BJ (cell line): Measurements from ENCODE around the gene INSR. TPM values are rescaled to one million over a fixed set of nuclear protein-coding genes. Genes with fewer than 3 reads are reported as not detected.

Source experiments
- CTCF ChIA-PET: fragments of 350-600 bp; formaldehyde crosslinking; extraction: SDS; loops from one replicate; lab custom pipeline; 2021; ENCODE audit warnings: antibody characterized with exemption, inconsistent platforms; lab: Yijun Ruan, JAX
- POLR2A ChIA-PET: fragments of 300-600 bp; sonication (Branson Sonifier 250); formaldehyde crosslinking; extraction: SDS; loops from one replicate; lab custom pipeline; 2021; ENCODE audit warnings: antibody characterized with exemption; lab: Charles Lee
- DNase-seq: peaks from one replicate; pipeline ENCODE4 v3.0.0-alpha.2; 2011; ENCODE audit warnings: low read depth
- H3K27me3 ChIP-seq: 2 replicates; pipeline ENCODE4 v1.6.0; 2011; ENCODE audit warnings: low read length; ENCODE audit not compliant: control insufficient read depth, insufficient read depth
- H3K36me3 ChIP-seq: 2 replicates; pipeline ENCODE4 v1.5.1; 2011; ENCODE audit warnings: low read length; ENCODE audit not compliant: control insufficient read depth, insufficient read depth
- H3K4me3 ChIP-seq: 2 replicates; pipeline ENCODE4 v1.5.1; 2011; ENCODE audit warnings: low read depth, mild to moderate bottlenecking, control low read depth, low read length
- CTCF ChIP-seq: IDR thresholded peaks from 2 replicates; pipeline ENCODE4 v1.5.1; 2011; ENCODE audit warnings: low read depth, mild to moderate bottlenecking, control low read depth, inconsistent platforms, low read length, moderate library complexity; ENCODE audit not compliant: insufficient read depth
- polyA plus RNA-seq: library from polyadenylated mRNA; depleted of rRNA; stranded (reverse); fragments of >200 nt; gene quantifications from 2 replicates; pipeline ENCODE4 v1.2.3, GENCODE V29; 2011

The INSR gene
- polyA plus RNA-seq, 1 experiment, result 5.7 TPM

- CTCF ChIA-PET, result no interaction called here
- DNase-seq, result no peak
- Histone ChIP-seq H3K4me3 (no peak overlapping the region), H3K27me3 (no peaks in the 10 kb centered on the region), H3K36me3 (peaks cover 34% of the 10 kb centered on the region)
- POLR2A ChIA-PET, result no interaction called here
- TF ChIP-seq CTCF, result no peak
Observed at GRCh38 chr19:7074705-7075282, 219.4 kb downstream of the INSR start.

DNA sequence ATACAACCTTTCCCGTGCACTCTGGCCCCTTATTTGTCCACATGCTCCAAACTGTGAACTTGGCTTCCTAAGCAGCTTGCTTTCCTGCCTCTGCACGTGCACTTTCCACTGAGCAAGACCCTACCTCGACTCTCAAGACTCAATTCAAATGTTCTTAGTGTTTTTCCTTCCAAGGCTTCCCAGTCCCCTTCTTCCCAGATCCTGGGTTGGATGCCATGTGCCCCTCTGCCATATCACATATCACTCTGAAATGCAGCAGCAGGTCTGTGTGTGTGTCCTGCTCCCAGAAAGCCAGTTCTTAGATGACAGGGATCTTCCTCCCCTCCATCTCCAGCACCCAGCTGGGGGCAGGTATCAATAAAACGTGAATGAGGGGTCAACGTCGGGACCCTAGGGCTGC lies 221.7 kb downstream of the INSR start:
- peaks cover 29% of the 10 kb centered on the region for H3K36me3 ChIP-seq
- H3K4me3 ChIP-seq, result no peak overlapping the region
- ChIA-PET POLR2A (no interaction called here), CTCF (no interaction called here)
- H3K27me3 ChIP-seq, result no peaks in the 10 kb centered on the region
- TF ChIP-seq CTCF, result no peak
- no peak for DNase-seq

- TF ChIP-seq CTCF, result no peak
- H3K4me3 ChIP-seq, result peak overlapping the region; percentile 86
- peaks cover 12% of the 10 kb centered on the region for H3K36me3 ChIP-seq
- H3K27me3 ChIP-seq, result no peaks in the 10 kb centered on the region
- no peak for DNase-seq
- CTCF ChIA-PET, result interaction anchor here (1.0 kb wide), 1 partner anchor 11 kb away, joined by 4 read pairs; no protein-coding TSS in a partner anchor
- POLR2A ChIA-PET, result interaction anchor here (1.0 kb wide), 1 partner anchor 22 kb away, joined by 4 read pairs; no protein-coding TSS in a partner anchor
Observed at GRCh38 chr19:7069904-7070226, 224.3 kb downstream of the INSR start.

DNA sequence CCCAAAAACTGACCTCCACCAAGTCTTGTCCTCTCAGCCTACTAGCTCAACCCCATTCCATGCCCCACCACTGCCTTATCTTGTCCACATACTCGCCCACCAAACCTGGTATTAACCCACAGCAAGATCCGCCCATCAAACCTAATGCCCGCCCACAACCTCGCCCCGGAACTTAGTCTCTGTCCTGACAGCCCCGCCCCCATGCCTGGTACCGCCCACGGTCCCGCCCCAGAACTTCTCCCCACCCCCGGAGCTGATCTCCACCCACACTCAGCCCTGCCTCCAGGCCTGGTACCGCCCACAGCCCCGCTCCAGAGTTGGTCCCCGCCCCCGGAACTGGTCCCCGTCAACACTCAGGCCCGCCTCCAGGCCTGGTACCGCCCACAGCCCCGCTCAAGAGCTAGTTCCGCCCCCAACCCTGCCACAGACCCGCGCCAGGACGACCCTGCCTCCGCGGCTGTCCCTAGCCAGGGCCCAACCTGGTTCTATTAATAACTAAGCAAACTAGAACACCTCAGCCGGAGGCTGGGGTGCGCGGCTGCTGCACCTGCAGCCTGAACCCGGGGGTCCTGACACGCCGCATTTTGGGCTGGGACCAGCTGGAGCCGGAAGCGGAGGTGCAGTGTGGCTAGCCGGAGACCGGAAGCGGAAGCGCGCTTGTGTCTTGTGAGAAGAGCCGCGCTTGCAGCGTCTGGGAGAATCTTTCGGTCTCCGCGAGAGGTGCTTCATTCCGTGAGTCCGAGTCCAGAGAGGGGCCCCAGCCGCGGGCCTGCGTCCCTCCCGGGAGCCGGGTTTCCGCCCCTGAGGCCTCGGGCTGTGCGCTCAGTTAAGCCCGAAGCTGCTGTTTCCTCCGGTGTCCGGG lies 224.9 kb downstream of the INSR start, which contains the start of gene ZNF557:
Gene ZNF557 (plus strand): TSS at position 662 of the 862 bp plus-strand sequence. CDS start 5,372 bp downstream, outside the sequence.
- peaks cover 11% of the 10 kb centered on the region for H3K36me3 ChIP-seq
- CTCF ChIA-PET, result interaction anchor here (1.0 kb wide), 1 partner anchor 12 kb away, joined by 4 read pairs; no protein-coding TSS in a partner anchor
- H3K4me3 ChIP-seq, result peak within 1 kb of the TSS; percentile 86
- POLR2A ChIA-PET, result interaction anchor here (0.6 to 1.0 kb wide), 3 partner anchors 23 to 328 kb away, joined by 3 to 4 read pairs (median 4); no protein-coding TSS in a partner anchor
- no peak for TF ChIP-seq CTCF
- peak; percentile 78 for DNase-seq
- no peaks in the 10 kb centered on the region for H3K27me3 ChIP-seq

- no peak for DNase-seq
- peaks cover 10% of the 10 kb centered on the region for H3K36me3 ChIP-seq
- POLR2A ChIA-PET, result interaction anchor here (0.7 kb wide), 1 partner anchor 31 kb away, joined by 3 read pairs; no protein-coding TSS in a partner anchor
- CTCF ChIA-PET, result interaction anchor here (1.6 kb wide), 1 partner anchor 205 kb away, joined by 3 read pairs; no protein-coding TSS in a partner anchor
- no peak for TF ChIP-seq CTCF
- no peak overlapping the region for H3K4me3 ChIP-seq
- no peaks in the 10 kb centered on the region for H3K27me3 ChIP-seq
Observed at GRCh38 chr19:7068599-7068998, 225.6 kb downstream of the INSR start.
